Progenitor cell of endocrine pancreas (in vitro differentiated cells): Measurements from ENCODE around the gene PRMT3. TPM values are rescaled to one million over a fixed set of nuclear protein-coding genes. Genes with fewer than 3 reads are reported as not detected.

Source experiments
- DNase-seq: peaks from one replicate; pipeline ENCODE4 v3.0.0; 2021; ENCODE audit warnings: low spot score; ENCODE audit not compliant: unreplicated experiment
- H3K27ac Mint-ChIP-seq: 2 replicates; pipeline ENCODE4 v1.8.0; 2021; ENCODE audit warnings: mild to moderate bottlenecking, moderate library complexity, mixed read lengths
- H3K27me3 Mint-ChIP-seq: 2 replicates; pipeline ENCODE4 v1.8.0; 2021; ENCODE audit warnings: mixed read lengths
- H3K36me3 Mint-ChIP-seq: 2 replicates; pipeline ENCODE4 v1.8.0; 2022; ENCODE audit warnings: mixed read lengths; ENCODE audit not compliant: insufficient read depth
- H3K4me1 Mint-ChIP-seq: 2 replicates; pipeline ENCODE4 v1.8.0; 2021; ENCODE audit warnings: low read depth, mixed read lengths
- H3K4me3 Mint-ChIP-seq: 2 replicates; pipeline ENCODE4 v1.8.0; 2021; ENCODE audit warnings: low read depth, mild to moderate bottlenecking, moderate library complexity, mixed read lengths
- H3K9me3 Mint-ChIP-seq: 2 replicates; pipeline ENCODE4 v1.8.0; 2021; ENCODE audit warnings: low read depth, mixed read lengths
- CTCF ChIP-seq: fragments of 200-600 bp; sonication (generic); IDR thresholded peaks from one replicate; pipeline ENCODE4 v1.5.0; 2021; ENCODE audit warnings: antibody characterized with exemption, mild to moderate bottlenecking; ENCODE audit not compliant: unreplicated experiment
- total RNA-seq: library from RNA; stranded (reverse); gene quantifications from 2 replicates; pipeline ENCODE4 v1.2.1, GENCODE V29; 2021

The PRMT3 gene
- total RNA-seq, 1 donor from 2014 or later = 12.2 TPM

GRCh38 chr11:20512869-20513268, 125.4 kb downstream of the PRMT3 start:
- H3K36me3 Mint-ChIP-seq = no peaks in the 10 kb centered on the region
- H3K4me1 Mint-ChIP-seq = peaks cover 11% of the 10 kb centered on the region
- no peaks in the 10 kb centered on the region for H3K9me3 Mint-ChIP-seq
- no peak overlapping the region for H3K27ac Mint-ChIP-seq
- no peak overlapping the region for H3K4me3 Mint-ChIP-seq
- no peak for DNase-seq
- H3K27me3 Mint-ChIP-seq = peaks cover 14% of the 10 kb centered on the region
- no peak for TF ChIP-seq CTCF

- no peak overlapping the region for H3K27ac Mint-ChIP-seq
These were observed 130.9 kb downstream of the PRMT3 start for GRCh38 chr11:20518323-20518834.

GRCh38 chr11:20522536-20522935, 135.0 kb downstream of the PRMT3 start:
- no peaks in the 10 kb centered on the region for H3K36me3 Mint-ChIP-seq
- no peak overlapping the region for H3K4me3 Mint-ChIP-seq
- no peak for DNase-seq
- no peak for TF ChIP-seq CTCF
- H3K27me3 Mint-ChIP-seq = no peaks in the 10 kb centered on the region
- H3K27ac Mint-ChIP-seq = no peak overlapping the region
- H3K9me3 Mint-ChIP-seq = no peaks in the 10 kb centered on the region
- no peaks in the 10 kb centered on the region for H3K4me1 Mint-ChIP-seq

More at GRCh38 chr11:20518323-20518834, 130.9 kb downstream of the PRMT3 start:
- H3K4me1 Mint-ChIP-seq = no peaks in the 10 kb centered on the region
- no peaks in the 10 kb centered on the region for H3K9me3 Mint-ChIP-seq
- H3K27me3 Mint-ChIP-seq = peaks cover 14% of the 10 kb centered on the region
- no peaks in the 10 kb centered on the region for H3K36me3 Mint-ChIP-seq
- TF ChIP-seq CTCF = no peak
- no peak overlapping the region for H3K4me3 Mint-ChIP-seq
- no peak for DNase-seq

GRCh38 chr11:20529757-20530156, 142.2 kb downstream of the PRMT3 start:
- Mint-ChIP-seq H3K4me1 (peaks cover 3% of the 10 kb centered on the region), H3K27me3 (no peaks in the 10 kb centered on the region), H3K36me3 (no peaks in the 10 kb centered on the region), H3K4me3 (no peak overlapping the region), H3K27ac (no peak overlapping the region), H3K9me3 (no peaks in the 10 kb centered on the region)
- no peak for DNase-seq
- no peak for TF ChIP-seq CTCF

GRCh38 chr11:20530942-20531703, 143.6 kb downstream of the PRMT3 start:
- no peak overlapping the region for H3K4me3 Mint-ChIP-seq

More at GRCh38 chr11:20530942-20531703, 143.6 kb downstream of the PRMT3 start:
- Mint-ChIP-seq H3K4me1 (peaks cover 3% of the 10 kb centered on the region), H3K36me3 (no peaks in the 10 kb centered on the region), H3K9me3 (no peaks in the 10 kb centered on the region), H3K27ac (no peak overlapping the region), H3K27me3 (no peaks in the 10 kb centered on the region)
- TF ChIP-seq CTCF = no peak
- DNase-seq = no peak
